ENCODE measurements around the gene SCPEP1. TPM values are rescaled to one million over a fixed set of nuclear protein-coding genes. Genes with fewer than 3 reads are reported as not detected.

SCPEP1 gene
- polyA plus RNA-seq, 1 of the 3 experiments (the other 2 are of a cell fraction) = 99.6 TPM

- no peak overlapping the region for H3K4me2 ChIP-seq
- H3K9me2 ChIP-seq = no peaks in the 10 kb centered on the region
- H3K9ac ChIP-seq = no peak overlapping the region
- H2AFZ ChIP-seq (ENCODE audit: low read depth) = no peak overlapping the region
- H3K36me3 ChIP-seq (replicated peaks in 1 of 2; ENCODE audit: control insufficient read depth in 1 of 2, insufficient read depth in 2 of 2, low read length in 1 of 2) = no peaks in the 10 kb centered on the region
- no peaks in the 10 kb centered on the region for H3F3A ChIP-seq (replicated peaks; ENCODE audit: insufficient read depth)
- CTCF ChIA-PET = no interaction called here
- H3K4me1 ChIP-seq (ENCODE audit: control insufficient read depth in 1 of 2, insufficient read depth in 2 of 2, low read depth in 1 of 2, low read length in 1 of 2) = peaks cover under 1 to 11% of the 10 kb centered on the region in 2 experiments; a peak in 3 of 4 replicates
- DNase-seq = no peak
- no peaks in the 10 kb centered on the region for H4K20me1 ChIP-seq (ENCODE audit: insufficient read depth)
- WGBS (ENCODE audit: low lambda C conversion rate) = 60% methylated on average over 2 of the region's 2 CpGs
- H3K27ac ChIP-seq (ENCODE audit: low read depth in 2 of 2, low read length in 1 of 2) = no peak overlapping the region
- no peak overlapping the region for H3K4me3 ChIP-seq (ENCODE audit: low read depth in 2 of 2, low read length in 1 of 2)
- H3K79me2 ChIP-seq (ENCODE audit: insufficient read depth) = no peaks in the 10 kb centered on the region
- H3K9me3 ChIP-seq = no peaks in the 10 kb centered on the region
- H3K27me3 ChIP-seq (ENCODE audit: insufficient read depth) = no peaks in the 10 kb centered on the region; the same call in 1 of the 2 replicates
- TF ChIP-seq NRF1 (IDR thresholded peaks at IDR 0.05; ENCODE audit: low read depth, low read length) (no peak), POLR2AphosphoS5 (IDR thresholded peaks at IDR 0.05; ENCODE audit: low read depth, low read length) (no peak), MEF2A (IDR thresholded peaks at IDR 0.05; ENCODE audit: borderline replicate concordance, low read depth) (no peak), RXRA (IDR thresholded peaks at IDR 0.05; ENCODE audit: borderline replicate concordance, low read depth) (no peak), SIN3A (IDR thresholded peaks at IDR 0.05; ENCODE audit: borderline replicate concordance, low read depth, low read length) (no peak), IRF3 (IDR thresholded peaks at IDR 0.05; ENCODE audit: low read depth, low read length) (no peak), FOSL2 (IDR thresholded peaks at IDR 0.05; ENCODE audit: borderline replicate concordance, low read depth) (no peak), RCOR1 (IDR thresholded peaks at IDR 0.05; ENCODE audit: low read length) (no peak), USF1 (IDR thresholded peaks at IDR 0.05; ENCODE audit: borderline replicate concordance, low read depth) (no peak), NFIC (IDR thresholded peaks at IDR 0.05; ENCODE audit: borderline replicate concordance) (no peak), USF2 (IDR thresholded peaks at IDR 0.05; ENCODE audit: borderline replicate concordance, low read depth, low read length) (no peak), EP300 (IDR thresholded peaks at IDR 0.05; ENCODE audit: borderline replicate concordance in 1 of 2, low read depth in 1 of 2, low read length in 1 of 2) (no peak), YY1 (IDR thresholded peaks at IDR 0.05; ENCODE audit: low read depth) (no peak), SMC3 (IDR thresholded peaks at IDR 0.05; ENCODE audit: low read depth, low read length) (no peak), EZH2phosphoT487 (IDR thresholded peaks at IDR 0.05; ENCODE audit: borderline replicate concordance, low read depth) (no peak), PBX3 (IDR thresholded peaks at IDR 0.05) (no peak)
- POLR2A ChIA-PET = no interaction called here
These were observed 3.9 kb upstream of the SCPEP1 start for GRCh38 chr17:56974055-56974454.
